SK-N-MC (cell line): ENCODE results near the gene SNRNP48.

ENCODE experiments used
- EZH2 ChIP-seq: fragments of 200-600 bp; sonication (generic); IDR thresholded peaks from one replicate; pipeline ENCODE4 v1.6.1; 2017; ENCODE audit warnings: antibody characterized with exemption
- FOXP2 ChIP-seq: optimal IDR thresholded peaks from 2 replicates; pipeline ENCODE3; 2011; ENCODE audit warnings: mild to moderate bottlenecking, moderate library complexity; ENCODE audit not compliant: insufficient read depth; ENCODE audit errors: extremely low read length, control extremely low read depth
- POLR2AphosphoS5 ChIP-seq: IDR thresholded peaks from 2 replicates; pipeline ENCODE4 v1.6.1; 2012; ENCODE audit warnings: mild to moderate bottlenecking, low read depth, low read length, borderline replicate concordance

GRCh38 chr6:7628479-7628878, 38.5 kb downstream of the SNRNP48 start:
- TF ChIP-seq POLR2AphosphoS5 (no peak), EZH2 (no peak), FOXP2 (no peak)
